ENCODE data around the gene PLCL2.

PLCL2 gene

GRCh38 chr3:17038141-17038540 is 153.4 kb downstream of the PLCL2 start:
- Histone ChIP-seq H3K36me3 (ENCODE audit: low read length) (no peaks in the 10 kb centered on the region), H3F3A (ENCODE audit: insufficient read depth) (no peaks in the 10 kb centered on the region), H3K27ac (ENCODE audit: low read depth, low read length) (no peak overlapping the region), H3K4me3 (ENCODE audit: insufficient read depth, low read length, poor library complexity, severe bottlenecking) (no peak overlapping the region), H3K27me3 (ENCODE audit: low read length) (no peaks in the 10 kb centered on the region), H3K4me2 (ENCODE audit: low read depth, low read length, poor library complexity, severe bottlenecking) (no peak overlapping the region), H3K9me3 (ENCODE audit: insufficient read depth, low read length) (no peaks in the 10 kb centered on the region), H3K9me2 (replicated peaks; ENCODE audit: insufficient read depth, low read length) (no peaks in the 10 kb centered on the region), H3K9ac (ENCODE audit: low read length) (no peak overlapping the region), H3K79me2 (ENCODE audit: insufficient read depth, low read length) (no peaks in the 10 kb centered on the region), H2AFZ (ENCODE audit: low read depth, low read length, severe bottlenecking) (no peak overlapping the region), H4K20me1 (ENCODE audit: low read depth, low read length) (no peaks in the 10 kb centered on the region)
- TF ChIP-seq CTCF (IDR thresholded peaks at IDR 0.05; ENCODE audit: insufficient read depth, low read length, poor library complexity, severe bottlenecking) (no peak), EZH2phosphoT487 (conservative IDR thresholded peaks at IDR 0.05; ENCODE audit: low read length) (no peak)

GRCh38 chr3:17038900-17039553 is 154.3 kb downstream of the PLCL2 start:
- Histone ChIP-seq H3K27me3 (ENCODE audit: low read length) (no peaks in the 10 kb centered on the region), H3F3A (ENCODE audit: insufficient read depth) (no peaks in the 10 kb centered on the region), H3K4me3 (ENCODE audit: insufficient read depth, low read length, poor library complexity, severe bottlenecking) (no peak overlapping the region), H3K27ac (ENCODE audit: low read depth, low read length) (no peak overlapping the region), H3K36me3 (ENCODE audit: low read length) (no peaks in the 10 kb centered on the region), H3K79me2 (ENCODE audit: insufficient read depth, low read length) (no peaks in the 10 kb centered on the region), H3K9me3 (ENCODE audit: insufficient read depth, low read length) (no peaks in the 10 kb centered on the region), H4K20me1 (ENCODE audit: low read depth, low read length) (no peaks in the 10 kb centered on the region), H2AFZ (ENCODE audit: low read depth, low read length, severe bottlenecking) (no peak overlapping the region), H3K9me2 (replicated peaks; ENCODE audit: insufficient read depth, low read length) (no peaks in the 10 kb centered on the region), H3K9ac (ENCODE audit: low read length) (no peak overlapping the region), H3K4me2 (ENCODE audit: low read depth, low read length, poor library complexity, severe bottlenecking) (no peak overlapping the region)
- TF ChIP-seq EZH2phosphoT487 (conservative IDR thresholded peaks at IDR 0.05; ENCODE audit: low read length) = no peak
- TF ChIP-seq CTCF (IDR thresholded peaks at IDR 0.05; ENCODE audit: insufficient read depth, low read length, poor library complexity, severe bottlenecking) = no peak

- Histone ChIP-seq H3K79me2 (ENCODE audit: insufficient read depth, low read length) (no peaks in the 10 kb centered on the region), H3K27me3 (ENCODE audit: low read length) (no peaks in the 10 kb centered on the region), H3K9ac (ENCODE audit: low read length) (no peak overlapping the region), H2AFZ (ENCODE audit: low read depth, low read length, severe bottlenecking) (no peak overlapping the region), H3K4me3 (ENCODE audit: insufficient read depth, low read length, poor library complexity, severe bottlenecking) (no peak overlapping the region), H3K9me2 (replicated peaks; ENCODE audit: insufficient read depth, low read length) (no peaks in the 10 kb centered on the region), H3K9me3 (ENCODE audit: insufficient read depth, low read length) (no peaks in the 10 kb centered on the region), H3K36me3 (ENCODE audit: low read length) (no peaks in the 10 kb centered on the region), H3K4me2 (ENCODE audit: low read depth, low read length, poor library complexity, severe bottlenecking) (no peak overlapping the region), H3F3A (ENCODE audit: insufficient read depth) (no peaks in the 10 kb centered on the region), H4K20me1 (ENCODE audit: low read depth, low read length) (no peaks in the 10 kb centered on the region), H3K27ac (ENCODE audit: low read depth, low read length) (no peak overlapping the region)
- TF ChIP-seq EZH2phosphoT487 (conservative IDR thresholded peaks at IDR 0.05; ENCODE audit: low read length) = no peak
- no peak for TF ChIP-seq CTCF (IDR thresholded peaks at IDR 0.05; ENCODE audit: insufficient read depth, low read length, poor library complexity, severe bottlenecking)
These were observed 154.8 kb downstream of the PLCL2 start for GRCh38 chr3:17039594-17039993.

All from SU-DHL-6 (cell line).